Stimulated activated CD4-positive, alpha-beta T cell treated with anti-CD3 and anti-CD28 coated beads, Interleukin-4, amount 100 ng/mL, for 4 hours (primary cell): Measurements from ENCODE around the gene SOX12.
A peak's percentile ranks its signal among the peaks of the same experiment; 100 is the strongest.
"Not testable (repeated sequence)": the region's sequence is repeated elsewhere in the genome, so short reads cannot be mapped to it uniquely, and the experiment has no call there.

ENCODE experiments used
- DNase-seq, 2 experiments: peaks; one replicate each; pipeline ENCODE4 v3.0.0-alpha.2; 2020

SOX12 gene

GRCh38 chr20:328975-329695, 3.8 kb downstream of the SOX12 start:
- no peak for DNase-seq

- DNase-seq: no peak
These were observed 4.5 kb downstream of the SOX12 start for GRCh38 chr20:329851-330232.

DNA sequence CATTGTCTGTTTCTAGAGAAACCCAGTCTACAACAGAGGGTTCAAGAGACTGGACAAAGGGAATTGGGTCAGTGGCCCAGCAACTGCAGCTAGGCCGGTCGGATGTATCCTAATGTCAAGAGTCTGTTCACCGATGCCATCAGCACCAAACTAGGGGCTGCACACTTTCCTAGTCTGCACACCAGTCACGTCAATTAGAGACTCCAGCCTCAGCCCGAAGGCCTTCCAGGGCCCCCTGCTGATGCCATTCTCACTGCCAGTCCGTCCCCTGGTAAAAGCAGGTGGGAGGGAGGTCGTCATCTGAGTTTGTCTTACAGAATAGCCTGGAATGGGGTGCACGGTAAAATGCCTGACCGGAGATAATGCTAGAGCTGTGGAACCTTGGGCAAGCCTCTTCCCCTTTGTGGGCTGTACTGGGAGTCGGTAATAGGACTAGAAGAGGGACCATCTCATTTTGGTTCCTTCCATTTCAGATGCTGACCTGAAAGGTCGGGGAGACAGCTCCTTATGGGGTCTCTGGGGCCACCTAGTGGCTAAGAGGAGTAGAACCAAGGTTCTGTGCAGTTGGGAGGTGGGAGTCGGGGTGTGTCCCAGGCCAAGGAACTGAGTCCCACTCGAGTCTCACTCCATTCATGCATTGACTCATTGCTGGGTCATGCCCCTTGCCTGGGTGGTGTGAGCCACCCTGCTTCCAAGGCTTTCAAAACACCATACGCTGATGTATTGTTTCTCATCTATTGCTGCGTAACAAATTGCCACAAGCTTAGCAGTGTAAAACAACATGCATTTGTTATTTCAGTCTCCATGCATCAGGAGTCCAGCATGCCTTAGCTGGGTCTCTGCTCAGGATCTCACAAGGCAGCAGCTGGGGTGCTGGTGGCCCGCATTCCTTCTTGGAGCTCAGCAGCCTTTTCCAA, 5.1 kb downstream of the SOX12 start:
- peak; percentile 40 to 69 for DNase-seq

- DNase-seq: no peak
These were observed 9.2 kb downstream of the SOX12 start for GRCh38 chr20:334578-334977.

DNA sequence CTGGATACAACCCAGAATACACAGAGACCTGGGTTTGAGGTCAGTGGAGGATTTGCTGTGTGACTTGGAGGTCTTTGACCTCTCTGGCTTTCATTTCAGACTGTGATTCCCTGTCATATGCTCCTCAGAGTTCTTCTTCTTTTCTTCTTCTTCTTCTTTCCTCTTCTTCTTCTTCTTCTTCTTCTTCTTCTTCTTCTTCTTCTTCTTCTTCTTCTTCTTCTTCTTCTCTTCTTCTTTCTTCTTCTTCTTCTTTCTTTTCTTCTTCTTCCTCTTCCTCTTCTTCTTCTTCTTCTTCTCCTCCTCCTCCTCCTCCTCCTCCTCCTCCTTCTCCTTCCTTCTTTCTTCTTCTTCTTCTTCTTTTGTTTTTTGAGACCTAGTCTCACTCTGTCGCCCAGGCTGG, 10.7 kb downstream of the SOX12 start:
- DNase-seq: not testable (repeated sequence)

DNA sequence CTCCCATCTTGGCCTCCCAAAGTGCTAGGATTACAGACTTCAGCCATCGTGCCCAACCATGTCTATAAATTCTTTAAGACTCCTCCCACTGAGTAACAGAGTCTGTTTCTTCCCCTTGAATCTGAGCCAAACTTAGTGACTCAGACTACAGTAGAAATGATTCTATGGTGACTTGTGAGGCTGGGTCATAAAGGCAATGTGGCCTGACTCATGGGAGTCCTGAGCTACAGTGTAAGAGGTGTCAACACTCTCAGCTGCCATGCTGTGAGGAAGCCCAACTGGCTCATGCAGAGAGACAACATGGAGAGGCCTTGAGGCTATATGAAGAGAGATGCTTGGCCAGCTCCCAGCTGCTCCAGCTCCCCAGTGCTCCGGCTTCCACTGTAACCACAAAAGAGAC, 16.3 kb downstream of the SOX12 start:
- DNase-seq: peak; percentile 30 to 40

GRCh38 chr20:343107-343506, 17.8 kb downstream of the SOX12 start:
- no peak for DNase-seq

GRCh38 chr20:346033-346639, 20.8 kb downstream of the SOX12 start:
- no peak for DNase-seq

- peak in 1 of 2 experiments; percentile 38 for DNase-seq
These were observed 21.4 kb downstream of the SOX12 start, which contains the start of gene NRSN2 for GRCh38 chr20:346640-347316. Gene NRSN2 (plus strand): TSS chr20:347111. CDS start chr20:349644, 2,533 bp downstream.

DNA sequence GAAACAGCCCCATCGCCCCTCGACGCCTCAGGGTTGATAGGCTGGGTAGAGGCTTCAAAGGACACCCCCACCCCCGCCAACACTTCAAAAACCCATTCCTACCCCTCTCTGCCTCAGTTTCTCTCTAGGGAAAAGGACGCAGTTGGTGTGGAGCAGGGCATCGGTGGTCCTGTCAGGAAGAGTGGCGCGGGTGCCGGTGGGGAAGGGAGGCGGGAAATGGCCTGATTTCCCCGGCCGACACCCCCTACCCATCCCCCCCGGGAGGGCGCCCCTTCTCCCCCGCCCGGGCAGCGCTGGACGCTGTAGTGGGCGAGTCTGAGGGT, 21.9 kb downstream of the SOX12 start:
- no peak for DNase-seq

GRCh38 chr20:347640-348484, 22.5 kb downstream of the SOX12 start:
- DNase-seq: peak; percentile 56 to 60

GRCh38 chr20:348972-349841, 23.9 kb downstream of the SOX12 start:
- no peak for DNase-seq

DNA sequence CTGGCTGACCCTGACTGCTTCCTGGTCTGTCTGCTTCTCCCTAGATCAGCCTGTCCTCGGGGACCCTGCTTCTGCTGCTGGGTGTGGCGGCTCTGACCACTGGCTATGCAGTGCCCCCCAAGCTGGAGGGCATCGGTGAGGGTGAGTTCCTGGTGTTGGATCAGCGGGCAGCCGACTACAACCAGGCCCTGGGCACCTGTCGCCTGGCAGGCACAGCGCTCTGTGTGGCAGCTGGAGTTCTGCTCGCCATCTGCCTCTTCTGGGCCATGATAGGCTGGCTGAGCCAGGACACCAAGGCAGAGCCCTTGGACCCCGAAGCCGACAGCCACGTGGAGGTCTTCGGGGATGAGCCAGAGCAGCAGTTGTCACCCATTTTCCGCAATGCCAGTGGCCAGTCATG, 27.8 kb downstream of the SOX12 start:
- DNase-seq: no peak

DNA sequence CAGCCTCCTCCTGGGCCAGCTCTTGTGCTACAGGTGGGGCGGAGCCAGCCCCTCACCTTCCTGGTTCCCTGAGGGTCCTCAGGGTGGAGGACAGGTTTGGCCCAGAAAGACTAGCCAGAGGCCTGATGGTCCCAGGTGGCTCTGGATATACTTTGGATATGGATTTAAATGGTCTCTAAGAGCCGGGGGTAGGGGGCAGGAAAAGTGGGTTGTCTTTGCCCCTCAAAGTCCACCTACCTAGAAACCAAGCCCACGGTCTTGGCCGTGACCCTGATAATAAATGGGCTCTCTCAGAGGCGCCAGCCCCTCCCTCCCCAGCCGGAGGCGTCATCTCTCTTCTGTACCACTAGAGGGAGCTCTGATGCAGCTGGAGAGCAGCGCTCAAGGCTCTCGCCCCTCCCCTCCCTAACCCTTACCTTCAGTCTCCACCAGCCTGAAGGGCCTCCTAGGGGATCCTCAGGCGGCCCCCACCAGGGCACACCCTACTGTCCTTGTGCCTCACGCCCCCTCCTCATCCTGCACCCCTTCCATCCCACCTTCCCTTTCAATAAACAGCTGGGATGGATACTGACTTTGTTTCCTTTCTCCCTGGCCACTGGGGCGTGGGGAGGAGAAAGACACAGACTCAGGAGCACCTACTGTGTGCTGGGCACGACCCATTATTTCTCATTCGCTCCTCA, 29.1 kb downstream of the SOX12 start:
- peak; percentile 67 to 74 for DNase-seq

DNA sequence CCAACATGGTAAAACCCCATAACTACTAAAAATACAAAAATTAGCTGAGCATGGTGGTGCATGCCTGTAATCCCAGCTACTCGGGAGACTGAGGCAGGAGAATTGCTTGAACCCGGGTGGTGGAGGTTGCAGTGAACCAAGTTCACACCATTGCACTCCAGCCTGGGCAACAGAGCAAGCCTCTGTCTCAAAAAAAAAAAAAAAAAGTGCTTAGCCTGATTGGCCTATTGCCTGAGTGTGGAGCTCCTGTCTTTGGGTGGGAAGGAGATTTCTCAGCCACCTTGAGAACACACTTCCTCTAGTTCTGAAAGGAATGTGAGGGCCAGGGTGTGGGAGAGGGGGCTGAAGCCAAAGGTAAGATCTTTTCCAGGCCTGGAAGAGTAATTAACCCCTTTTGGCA, 30.8 kb downstream of the SOX12 start:
- not testable (repeated sequence) for DNase-seq

DNA sequence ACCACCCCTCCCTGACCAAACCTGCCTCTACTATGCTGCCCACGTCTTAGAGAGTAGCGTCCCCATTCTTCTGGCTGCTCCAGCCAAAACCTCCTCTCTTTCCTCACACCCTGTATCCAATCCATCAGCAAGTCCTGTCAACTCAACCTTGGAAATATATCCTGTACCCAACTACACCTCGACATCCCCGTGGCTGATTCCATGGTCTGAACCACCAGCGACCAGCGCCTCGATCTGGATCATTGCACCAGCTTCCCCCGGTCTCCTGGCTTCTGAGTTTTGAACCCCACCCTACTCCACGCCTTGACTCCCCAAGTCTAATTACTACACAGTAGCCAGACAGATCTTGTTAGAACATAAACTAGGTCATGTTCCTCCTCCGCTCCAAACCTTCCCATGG, 31.4 kb downstream of the SOX12 start:
- DNase-seq: no peak

GRCh38 chr20:358891-359555, 33.7 kb downstream of the SOX12 start:
- no peak for DNase-seq

- DNase-seq: no peak
These were observed 36.2 kb downstream of the SOX12 start for GRCh38 chr20:361561-361960.

- DNase-seq: peak in 1 of 2 experiments; percentile 24
These were observed 37.2 kb downstream of the SOX12 start for GRCh38 chr20:362271-363254.
